ENCODE data around the gene SASH3. TPM values are rescaled to one million over a fixed set of nuclear protein-coding genes. Genes with fewer than 3 reads are reported as not detected.

Gene SASH3
- total and polyA plus RNA-seq, 2 experiments from 2014 or later, result 0.06 TPM; not detected in 1

DNA sequence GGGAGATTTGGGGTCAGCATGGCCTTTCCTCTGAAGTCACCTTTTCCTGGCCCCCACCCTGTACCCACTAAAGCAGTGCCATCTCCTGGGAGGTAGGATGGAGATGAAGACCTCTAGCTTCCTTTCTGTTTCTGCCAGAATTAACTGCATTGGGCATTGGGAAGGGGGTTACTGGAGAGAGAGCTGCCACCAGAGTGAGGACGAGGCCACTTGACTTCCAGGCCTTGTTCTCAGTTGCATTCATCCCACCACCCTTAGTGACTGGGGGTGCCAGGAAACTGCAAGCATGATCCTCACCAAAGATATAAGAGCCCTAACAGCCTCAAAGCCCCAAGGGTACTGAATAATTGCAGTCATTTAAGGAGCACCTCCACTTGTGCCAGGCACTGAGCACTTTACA lies 15.8 kb downstream of the SASH3 start:
- Histone ChIP-seq H3K27ac (no peak overlapping the region), H3K4me1 (ENCODE audit: insufficient read depth) (no peaks in the 10 kb centered on the region), H3K36me3 (ENCODE audit: low read depth) (no peaks in the 10 kb centered on the region), H3K9me2 (ENCODE audit: insufficient read depth) (no peaks in the 10 kb centered on the region), H3F3A (ENCODE audit: insufficient read depth) (no peaks in the 10 kb centered on the region), H2AFZ (no peak overlapping the region), H3K27me3 (replicated peaks; ENCODE audit: insufficient read depth) (no peaks in the 10 kb centered on the region), H3K9ac (no peak overlapping the region), H3K4me3 (no peak overlapping the region), H3K4me2 (ENCODE audit: unreplicated experiment) (no peak overlapping the region), H4K20me1 (ENCODE audit: insufficient read depth) (no peaks in the 10 kb centered on the region), H3K9me3 (ENCODE audit: low read depth) (no peaks in the 10 kb centered on the region), H3K79me2 (ENCODE audit: insufficient read depth) (no peaks in the 10 kb centered on the region)
- WGBS, 2 experiments (ENCODE audit: low coverage in 1 of 2, low lambda C conversion rate in 2 of 2, missing lambda C conversion rate in 2 of 2), result 89 to 100% methylated on average over 1 of the region's 1 CpG
- in situ Hi-C loops (cut with MboI), result no loop called here
- DNase-seq, result no peak
- TF ChIP-seq EZH2 (IDR thresholded peaks at IDR 0.05; ENCODE audit: insufficient read depth, poor library complexity, severe bottlenecking), result no peak
- TF ChIP-seq EZH2phosphoT487 (IDR thresholded peaks at IDR 0.05; ENCODE audit: insufficient read depth, low read depth), result no peak

DNA sequence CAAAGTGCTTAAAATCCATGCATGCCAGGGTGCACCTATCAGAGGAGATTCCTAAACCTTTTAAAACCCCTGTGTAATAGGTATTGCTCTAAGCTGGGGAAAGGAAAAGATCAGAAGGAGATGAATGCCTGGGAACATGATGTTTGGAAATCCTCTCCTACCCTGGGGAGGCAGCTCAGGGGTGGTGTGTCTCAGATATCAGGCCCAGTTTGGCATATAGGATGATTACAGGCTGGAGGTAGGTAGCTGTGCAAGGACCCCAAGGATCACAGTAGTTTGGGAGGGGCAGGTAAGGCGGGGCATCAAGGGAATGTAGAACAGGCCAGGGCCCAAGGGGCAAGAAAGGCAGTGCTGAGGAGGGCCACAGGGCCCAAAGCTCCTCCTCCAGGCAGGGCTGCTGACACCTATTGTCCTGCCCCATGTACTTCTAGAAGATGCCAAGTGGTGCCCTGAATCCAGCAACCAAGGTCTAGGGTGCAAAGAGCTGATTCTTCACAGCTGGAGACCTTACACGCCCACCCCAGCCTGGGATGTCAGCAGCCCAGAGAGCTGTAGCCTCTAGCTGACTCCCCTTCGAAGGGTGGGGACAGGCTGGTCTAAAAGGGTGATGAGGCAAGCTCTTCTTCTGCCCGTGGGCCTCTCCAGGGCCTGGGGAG lies 17.6 kb downstream of the SASH3 start:
- no peak for DNase-seq
- WGBS, 2 experiments (ENCODE audit: low coverage in 1 of 2, low lambda C conversion rate in 2 of 2, missing lambda C conversion rate in 2 of 2), result 94 to 100% methylated on average over 2 to 3 of the region's 4 CpGs
- H3K27ac ChIP-seq, result no peak overlapping the region
- in situ Hi-C loops (cut with MboI), result no loop called here
- H3F3A ChIP-seq (ENCODE audit: insufficient read depth), result no peaks in the 10 kb centered on the region
- H3K4me2 ChIP-seq (ENCODE audit: unreplicated experiment), result no peak overlapping the region
- TF ChIP-seq EZH2 (IDR thresholded peaks at IDR 0.05; ENCODE audit: insufficient read depth, poor library complexity, severe bottlenecking) (no peak), EZH2phosphoT487 (IDR thresholded peaks at IDR 0.05; ENCODE audit: insufficient read depth, low read depth) (no peak)
- H3K4me3 ChIP-seq, result no peak overlapping the region
- no peaks in the 10 kb centered on the region for H3K4me1 ChIP-seq (ENCODE audit: insufficient read depth)
- no peaks in the 10 kb centered on the region for H3K9me3 ChIP-seq (ENCODE audit: low read depth)
- H3K36me3 ChIP-seq (ENCODE audit: low read depth), result no peaks in the 10 kb centered on the region
- no peaks in the 10 kb centered on the region for H3K9me2 ChIP-seq (ENCODE audit: insufficient read depth)
- H3K9ac ChIP-seq, result no peak overlapping the region
- no peak overlapping the region for H2AFZ ChIP-seq
- H3K27me3 ChIP-seq (replicated peaks; ENCODE audit: insufficient read depth), result no peaks in the 10 kb centered on the region
- H4K20me1 ChIP-seq (ENCODE audit: insufficient read depth), result no peaks in the 10 kb centered on the region
- H3K79me2 ChIP-seq (ENCODE audit: insufficient read depth), result no peaks in the 10 kb centered on the region

DNA sequence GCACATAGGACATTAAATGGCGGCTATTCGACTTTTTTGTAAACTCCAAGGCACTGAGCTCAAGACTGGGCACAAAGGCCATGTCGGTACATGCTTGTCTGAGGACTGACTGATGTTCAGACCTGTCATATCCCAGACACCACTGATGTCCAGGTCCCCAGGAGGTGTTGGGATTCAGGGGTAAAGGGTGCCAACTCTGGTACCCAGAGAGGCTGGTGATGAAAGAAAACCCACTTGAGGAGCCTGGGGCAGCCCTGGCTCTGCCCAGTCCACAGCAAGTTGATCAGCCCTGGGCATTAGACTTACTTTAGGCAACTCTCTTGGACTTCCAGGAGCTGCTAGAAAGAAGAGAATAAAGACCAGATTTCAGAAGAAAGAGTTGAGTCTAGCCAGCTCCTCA lies 18.7 kb downstream of the SASH3 start:
- in situ Hi-C loops (cut with MboI), result no loop called here
- H2AFZ ChIP-seq, result no peak overlapping the region
- WGBS, 2 experiments (ENCODE audit: low coverage in 1 of 2, low lambda C conversion rate in 2 of 2, missing lambda C conversion rate in 2 of 2), result 93 to 97% methylated on average over 2 to 3 of the region's 3 CpGs

DNA sequence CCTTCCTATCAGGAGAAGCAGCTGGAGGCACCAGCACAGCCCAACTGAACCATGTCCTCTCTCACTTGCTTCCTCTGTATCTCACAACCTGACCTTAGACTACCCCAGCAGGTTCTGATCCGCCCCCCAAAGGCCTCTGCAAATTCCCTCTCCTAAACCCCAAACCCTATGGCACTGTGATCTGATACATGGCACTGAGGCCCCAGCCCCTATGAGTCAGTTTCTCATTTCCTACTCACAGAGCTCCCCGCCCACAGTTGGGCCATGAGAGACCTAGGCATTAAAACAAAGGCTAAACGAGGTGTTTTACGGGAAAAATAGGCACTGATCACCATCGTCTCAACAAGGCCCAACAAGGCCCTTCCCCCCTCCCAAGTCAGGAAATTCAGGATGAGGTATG lies 19.1 kb downstream of the SASH3 start:
- Histone ChIP-seq H3K27me3 (replicated peaks; ENCODE audit: insufficient read depth) (no peaks in the 10 kb centered on the region), H3K9me2 (ENCODE audit: insufficient read depth) (no peaks in the 10 kb centered on the region), H3K27ac (no peak overlapping the region), H3F3A (ENCODE audit: insufficient read depth) (no peaks in the 10 kb centered on the region), H3K4me2 (ENCODE audit: unreplicated experiment) (no peak overlapping the region), H3K79me2 (ENCODE audit: insufficient read depth) (no peaks in the 10 kb centered on the region), H2AFZ (no peak overlapping the region), H3K4me3 (no peak overlapping the region), H3K9ac (no peak overlapping the region), H3K4me1 (ENCODE audit: insufficient read depth) (no peaks in the 10 kb centered on the region), H4K20me1 (ENCODE audit: insufficient read depth) (no peaks in the 10 kb centered on the region), H3K9me3 (ENCODE audit: low read depth) (no peaks in the 10 kb centered on the region), H3K36me3 (ENCODE audit: low read depth) (no peaks in the 10 kb centered on the region)
- DNase-seq, result peak; percentile 7
- in situ Hi-C loops (cut with MboI), result no loop called here
- TF ChIP-seq EZH2 (IDR thresholded peaks at IDR 0.05; ENCODE audit: insufficient read depth, poor library complexity, severe bottlenecking), result no peak
- WGBS, 2 experiments (ENCODE audit: low coverage in 1 of 2, low lambda C conversion rate in 2 of 2, missing lambda C conversion rate in 2 of 2), result 89 to 96% methylated on average over 5 of the region's 5 CpGs

More for the DNA sequence above, 18.7 kb downstream of the SASH3 start:
- Histone ChIP-seq H3K79me2 (ENCODE audit: insufficient read depth) (no peaks in the 10 kb centered on the region), H3K4me1 (ENCODE audit: insufficient read depth) (no peaks in the 10 kb centered on the region), H3K9ac (no peak overlapping the region), H3K27me3 (replicated peaks; ENCODE audit: insufficient read depth) (no peaks in the 10 kb centered on the region), H3K4me2 (ENCODE audit: unreplicated experiment) (no peak overlapping the region), H4K20me1 (ENCODE audit: insufficient read depth) (no peaks in the 10 kb centered on the region), H3F3A (ENCODE audit: insufficient read depth) (no peaks in the 10 kb centered on the region), H3K9me2 (ENCODE audit: insufficient read depth) (no peaks in the 10 kb centered on the region), H3K27ac (no peak overlapping the region), H3K36me3 (ENCODE audit: low read depth) (no peaks in the 10 kb centered on the region), H3K4me3 (no peak overlapping the region), H3K9me3 (ENCODE audit: low read depth) (no peaks in the 10 kb centered on the region)
- no peak for DNase-seq
- no peak for TF ChIP-seq EZH2phosphoT487 (IDR thresholded peaks at IDR 0.05; ENCODE audit: insufficient read depth, low read depth)
- TF ChIP-seq EZH2 (IDR thresholded peaks at IDR 0.05; ENCODE audit: insufficient read depth, poor library complexity, severe bottlenecking), result no peak

DNA sequence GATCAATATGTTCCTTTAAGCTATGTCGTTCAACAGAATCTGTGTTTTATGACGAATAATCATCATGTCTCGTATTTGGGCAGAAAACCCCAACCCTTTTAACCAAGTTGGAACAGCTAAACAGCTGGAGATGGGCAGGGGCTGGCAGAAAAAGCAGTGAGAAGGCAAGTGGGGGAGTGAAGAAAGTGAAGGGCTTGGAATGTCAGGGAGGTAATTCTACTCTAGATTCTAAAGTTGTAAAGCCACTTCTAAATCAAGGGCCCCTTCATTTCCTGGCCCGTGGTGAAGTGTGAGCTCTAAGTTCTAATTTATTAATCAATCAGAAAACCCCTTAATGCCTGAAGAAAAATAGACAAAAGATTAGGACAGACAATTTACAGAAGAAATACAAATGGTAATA lies 20.4 kb downstream of the SASH3 start:
- Histone ChIP-seq H3K9ac (no peak overlapping the region), H3K9me3 (ENCODE audit: low read depth) (no peaks in the 10 kb centered on the region), H3K36me3 (ENCODE audit: low read depth) (no peaks in the 10 kb centered on the region), H2AFZ (no peak overlapping the region), H3K79me2 (ENCODE audit: insufficient read depth) (no peaks in the 10 kb centered on the region), H3K4me1 (ENCODE audit: insufficient read depth) (no peaks in the 10 kb centered on the region), H3K9me2 (ENCODE audit: insufficient read depth) (no peaks in the 10 kb centered on the region), H3K4me3 (no peak overlapping the region), H3K4me2 (ENCODE audit: unreplicated experiment) (no peak overlapping the region), H3K27ac (no peak overlapping the region), H3K27me3 (replicated peaks; ENCODE audit: insufficient read depth) (no peaks in the 10 kb centered on the region), H4K20me1 (ENCODE audit: insufficient read depth) (no peaks in the 10 kb centered on the region), H3F3A (ENCODE audit: insufficient read depth) (no peaks in the 10 kb centered on the region)
- in situ Hi-C loops (cut with MboI), result no loop called here
- no peak for DNase-seq
- TF ChIP-seq EZH2 (IDR thresholded peaks at IDR 0.05; ENCODE audit: insufficient read depth, poor library complexity, severe bottlenecking), result no peak
- 11 to 79% methylated on average over 1 to 4 of the region's 4 CpGs for WGBS, 2 experiments (ENCODE audit: low coverage in 1 of 2, low lambda C conversion rate in 2 of 2, missing lambda C conversion rate in 2 of 2)

All from GM23248 (cell line).